ENCODE measurements around the gene BCKDK. TPM values are rescaled to one million over a fixed set of nuclear protein-coding genes. Genes with fewer than 3 reads are reported as not detected.
A peak's percentile ranks its signal among the peaks of the same experiment; 100 is the strongest.

The BCKDK gene
- total and polyA plus RNA-seq, 2 of the 13 experiments (the other 11 are each of a cell fraction or from before 2014, with no cell fraction given): 24.9 to 42.6 TPM

- no peak for TF ChIP-seq KIAA2018 (CRISPR knock-in tag; IDR thresholded peaks at IDR 0.05; ENCODE audit: borderline replicate concordance)
- no peak for TF ChIP-seq ZFAT (CRISPR knock-in tag; conservative IDR thresholded peaks at IDR 0.05)
- TF ChIP-seq POLR2A (IDR thresholded peaks at IDR 0.05; ENCODE audit: insufficient read depth in 1 of 2, low read depth in 2 of 2, low read length in 2 of 2): peak in 1 of 2 experiments; percentile 8; a peak in 2 of 4 replicates
- no peak for TF ChIP-seq NR2F1 (CRISPR knock-in tag; IDR thresholded peaks at IDR 0.05)
- no peak for TF ChIP-seq ZNF747 (CRISPR knock-in tag; IDR thresholded peaks at IDR 0.05; ENCODE audit: borderline replicate concordance)
- peak; percentile 84 for TF ChIP-seq AGO2 (optimal IDR thresholded peaks at IDR 0.05; ENCODE audit: low read depth, low read length)
- TF ChIP-seq HNRNPLL (IDR thresholded peaks at IDR 0.05; ENCODE audit: low read depth, low read length, poor library complexity, severe bottlenecking): peak; percentile 12
- TF ChIP-seq ZBTB14 (CRISPR knock-in tag; IDR thresholded peaks at IDR 0.05): 0 out of 2 replicates have a peak, but pooled peaks have one; percentile 19
- no peak for TF ChIP-seq ZNF580 (CRISPR knock-in tag; IDR thresholded peaks at IDR 0.05; ENCODE audit: borderline replicate concordance, low read depth)
- no peak for TF ChIP-seq MLLT10 (CRISPR knock-in tag; IDR thresholded peaks at IDR 0.05)
These were observed 22.1 kb upstream of the BCKDK start (continued) for GRCh38 chr16:31085873-31086628.
